Measurements from ENCODE around the gene LRRIQ1. TPM values are rescaled to one million over a fixed set of nuclear protein-coding genes. Genes with fewer than 3 reads are reported as not detected.

The LRRIQ1 gene
- total and polyA plus RNA-seq, 4 donors: 0.05 to 0.08 TPM; not detected in 2

DNA sequence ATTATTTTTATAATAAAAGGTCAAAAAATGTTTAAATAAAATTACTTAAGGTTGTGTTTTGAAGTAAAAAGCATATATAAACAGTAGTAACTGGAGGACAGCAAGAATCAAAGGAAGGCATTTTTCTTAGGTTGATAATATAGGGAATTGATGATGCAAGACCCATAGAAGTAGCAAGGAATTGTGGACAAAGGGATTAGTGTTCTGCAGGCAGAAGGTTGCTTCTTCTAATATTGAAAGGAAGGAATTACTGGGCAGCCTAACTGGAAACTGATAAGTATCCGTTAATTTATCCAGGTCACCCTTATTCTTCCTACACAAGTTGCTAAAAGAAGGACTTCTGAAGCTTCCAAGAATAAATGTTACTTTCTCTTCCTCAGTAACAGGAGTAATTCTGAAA is 189.3 kb downstream of the LRRIQ1 start:
- H3K36me3 ChIP-seq (ENCODE audit: control insufficient read depth in 4 of 4, insufficient read depth in 3 of 4, low read depth in 1 of 4, low read length in 3 of 4): no peaks in the 10 kb centered on the region
- H3K27me3 ChIP-seq (ENCODE audit: control insufficient read depth in 4 of 4, insufficient read depth in 4 of 4, low read length in 3 of 4): no peaks in the 10 kb centered on the region
- H3K9ac ChIP-seq (ENCODE audit: low read depth in 1 of 2, low read length in 2 of 2): no peak overlapping the region
- no peak overlapping the region for H3K4me3 ChIP-seq (ENCODE audit: low read depth in 1 of 3, low read length in 3 of 3)
- 63% methylated on average over 1 of the region's 1 CpG for WGBS
- TF ChIP-seq RXRA (IDR thresholded peaks at IDR 0.05) (no peak), SP1 (IDR thresholded peaks at IDR 0.05) (no peak), GABPA (IDR thresholded peaks at IDR 0.05 in 1 of 2, conservative IDR thresholded peaks at IDR 0.05 in 1 of 2) (no peak), HNF4G (IDR thresholded peaks at IDR 0.05) (no peak), FOXA1 (IDR thresholded peaks at IDR 0.05) (no peak), RAD21 (IDR thresholded peaks at IDR 0.05) (no peak), HNF4A (conservative IDR thresholded peaks at IDR 0.05) (no peak), ZBTB33 (IDR thresholded peaks at IDR 0.05) (no peak), YY1 (IDR thresholded peaks at IDR 0.05) (no peak), EGR1 (IDR thresholded peaks at IDR 0.05; ENCODE audit: low read depth in 2 of 2) (no peak), TAF1 (conservative IDR thresholded peaks at IDR 0.05) (no peak), NR2F2 (IDR thresholded peaks at IDR 0.05) (no peak), JUND (IDR thresholded peaks at IDR 0.05) (no peak), FOXA2 (IDR thresholded peaks at IDR 0.05) (no peak)
- TF ChIP-seq, protein P1, sequence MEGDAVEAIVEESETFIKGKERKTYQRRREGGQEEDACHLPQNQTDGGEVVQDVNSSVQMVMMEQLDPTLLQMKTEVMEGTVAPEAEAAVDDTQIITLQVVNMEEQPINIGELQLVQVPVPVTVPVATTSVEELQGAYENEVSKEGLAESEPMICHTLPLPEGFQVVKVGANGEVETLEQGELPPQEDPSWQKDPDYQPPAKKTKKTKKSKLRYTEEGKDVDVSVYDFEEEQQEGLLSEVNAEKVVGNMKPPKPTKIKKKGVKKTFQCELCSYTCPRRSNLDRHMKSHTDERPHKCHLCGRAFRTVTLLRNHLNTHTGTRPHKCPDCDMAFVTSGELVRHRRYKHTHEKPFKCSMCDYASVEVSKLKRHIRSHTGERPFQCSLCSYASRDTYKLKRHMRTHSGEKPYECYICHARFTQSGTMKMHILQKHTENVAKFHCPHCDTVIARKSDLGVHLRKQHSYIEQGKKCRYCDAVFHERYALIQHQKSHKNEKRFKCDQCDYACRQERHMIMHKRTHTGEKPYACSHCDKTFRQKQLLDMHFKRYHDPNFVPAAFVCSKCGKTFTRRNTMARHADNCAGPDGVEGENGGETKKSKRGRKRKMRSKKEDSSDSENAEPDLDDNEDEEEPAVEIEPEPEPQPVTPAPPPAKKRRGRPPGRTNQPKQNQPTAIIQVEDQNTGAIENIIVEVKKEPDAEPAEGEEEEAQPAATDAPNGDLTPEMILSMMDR (IDR thresholded peaks at IDR 0.05; ENCODE audit: low read depth, low read length, missing input control): no peak
- TF ChIP-seq, protein P2, sequence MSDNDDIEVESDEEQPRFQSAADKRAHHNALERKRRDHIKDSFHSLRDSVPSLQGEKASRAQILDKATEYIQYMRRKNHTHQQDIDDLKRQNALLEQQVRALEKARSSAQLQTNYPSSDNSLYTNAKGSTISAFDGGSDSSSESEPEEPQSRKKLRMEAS (IDR thresholded peaks at IDR 0.05): no peak
- TF ChIP-seq, protein P3, sequence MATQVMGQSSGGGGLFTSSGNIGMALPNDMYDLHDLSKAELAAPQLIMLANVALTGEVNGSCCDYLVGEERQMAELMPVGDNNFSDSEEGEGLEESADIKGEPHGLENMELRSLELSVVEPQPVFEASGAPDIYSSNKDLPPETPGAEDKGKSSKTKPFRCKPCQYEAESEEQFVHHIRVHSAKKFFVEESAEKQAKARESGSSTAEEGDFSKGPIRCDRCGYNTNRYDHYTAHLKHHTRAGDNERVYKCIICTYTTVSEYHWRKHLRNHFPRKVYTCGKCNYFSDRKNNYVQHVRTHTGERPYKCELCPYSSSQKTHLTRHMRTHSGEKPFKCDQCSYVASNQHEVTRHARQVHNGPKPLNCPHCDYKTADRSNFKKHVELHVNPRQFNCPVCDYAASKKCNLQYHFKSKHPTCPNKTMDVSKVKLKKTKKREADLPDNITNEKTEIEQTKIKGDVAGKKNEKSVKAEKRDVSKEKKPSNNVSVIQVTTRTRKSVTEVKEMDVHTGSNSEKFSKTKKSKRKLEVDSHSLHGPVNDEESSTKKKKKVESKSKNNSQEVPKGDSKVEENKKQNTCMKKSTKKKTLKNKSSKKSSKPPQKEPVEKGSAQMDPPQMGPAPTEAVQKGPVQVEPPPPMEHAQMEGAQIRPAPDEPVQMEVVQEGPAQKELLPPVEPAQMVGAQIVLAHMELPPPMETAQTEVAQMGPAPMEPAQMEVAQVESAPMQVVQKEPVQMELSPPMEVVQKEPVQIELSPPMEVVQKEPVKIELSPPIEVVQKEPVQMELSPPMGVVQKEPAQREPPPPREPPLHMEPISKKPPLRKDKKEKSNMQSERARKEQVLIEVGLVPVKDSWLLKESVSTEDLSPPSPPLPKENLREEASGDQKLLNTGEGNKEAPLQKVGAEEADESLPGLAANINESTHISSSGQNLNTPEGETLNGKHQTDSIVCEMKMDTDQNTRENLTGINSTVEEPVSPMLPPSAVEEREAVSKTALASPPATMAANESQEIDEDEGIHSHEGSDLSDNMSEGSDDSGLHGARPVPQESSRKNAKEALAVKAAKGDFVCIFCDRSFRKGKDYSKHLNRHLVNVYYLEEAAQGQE (IDR thresholded peaks at IDR 0.05): no peak
- TF ChIP-seq, protein P4, sequence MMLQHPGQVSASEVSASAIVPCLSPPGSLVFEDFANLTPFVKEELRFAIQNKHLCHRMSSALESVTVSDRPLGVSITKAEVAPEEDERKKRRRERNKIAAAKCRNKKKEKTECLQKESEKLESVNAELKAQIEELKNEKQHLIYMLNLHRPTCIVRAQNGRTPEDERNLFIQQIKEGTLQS (IDR thresholded peaks at IDR 0.05): no peak
- no peaks in the 10 kb centered on the region for H3K4me1 ChIP-seq (ENCODE audit: control insufficient read depth in 4 of 4, insufficient read depth in 4 of 4, low read length in 3 of 4)
- DNase-seq (ENCODE audit: low spot score): no peak
- no peak overlapping the region for H3K27ac ChIP-seq (ENCODE audit: low read depth in 1 of 2, low read length in 2 of 2)
- H3K9me3 ChIP-seq (ENCODE audit: control insufficient read depth in 4 of 4, low read length in 3 of 4): no peaks in the 10 kb centered on the region

Measured in liver (tissue), 9 donors.